ENCODE measurements around the gene PSPN. TPM values are rescaled to one million over a fixed set of nuclear protein-coding genes. Genes with fewer than 3 reads are reported as not detected.

PSPN gene
- total and polyA plus RNA-seq, 2 of the 13 experiments (the other 11 are each of a cell fraction or from before 2014, with no cell fraction given) = 0.69 to 1.1 TPM

DNA sequence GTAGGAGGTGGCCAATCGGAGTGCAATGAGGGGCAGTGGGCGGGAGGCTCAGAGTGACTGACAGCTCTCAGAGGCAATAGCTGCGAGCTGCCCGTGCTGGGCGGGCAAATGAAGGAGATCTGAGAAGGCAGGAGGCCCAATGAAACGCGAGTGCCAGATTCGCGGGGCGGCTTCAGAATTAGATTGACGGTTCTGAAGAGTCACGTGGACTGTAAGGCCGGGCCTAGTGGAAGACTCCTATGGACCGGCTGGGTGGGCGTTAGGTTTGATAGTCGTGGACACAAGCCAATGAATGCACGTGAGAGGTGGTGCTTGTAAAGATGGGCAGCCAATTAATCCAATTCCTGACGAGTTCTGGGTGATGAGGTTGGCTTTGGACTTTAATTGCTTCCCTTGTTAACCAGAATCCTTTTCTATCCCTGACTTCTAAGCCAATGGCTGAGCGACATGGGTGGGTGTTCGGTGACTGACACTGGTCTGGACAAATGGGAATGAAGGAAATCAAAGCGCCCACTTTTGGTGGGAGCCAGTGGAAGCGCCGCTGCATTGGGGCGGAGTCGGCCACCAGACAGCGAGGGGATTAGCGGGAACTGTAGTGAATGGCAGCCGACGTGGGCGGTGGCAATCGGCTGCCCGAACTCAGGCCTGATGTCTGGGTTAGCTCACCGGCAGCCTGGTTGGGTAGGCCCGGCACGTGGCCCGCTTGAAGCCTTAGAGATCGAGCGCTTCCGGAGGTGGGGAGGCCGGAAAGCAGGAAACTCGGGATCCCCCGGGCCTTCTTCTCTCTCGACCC, 49.4 kb upstream of the PSPN start (continued):
- TF ChIP-seq, protein P1, sequence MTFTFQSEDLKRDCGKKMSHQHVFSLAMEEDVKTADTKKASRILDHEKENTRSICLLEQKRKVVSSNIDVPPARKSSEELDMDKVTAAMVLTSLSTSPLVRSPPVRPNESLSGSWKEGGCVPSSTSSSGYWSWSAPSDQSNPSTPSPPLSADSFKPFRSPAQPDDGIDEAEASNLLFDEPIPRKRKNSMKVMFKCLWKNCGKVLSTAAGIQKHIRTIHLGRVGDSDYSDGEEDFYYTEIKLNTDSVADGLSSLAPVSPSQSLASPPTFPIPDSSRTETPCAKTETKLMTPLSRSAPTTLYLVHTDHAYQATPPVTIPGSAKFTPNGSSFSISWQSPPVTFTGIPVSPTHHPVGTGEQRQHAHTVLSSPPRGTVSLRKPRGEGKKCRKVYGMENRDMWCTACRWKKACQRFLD (CRISPR knock-in tag; IDR thresholded peaks at IDR 0.05; ENCODE audit: borderline replicate concordance) = 0 out of 2 replicates have a peak, but pooled peaks have one; percentile 20
- TF ChIP-seq ZNF230 (CRISPR knock-in tag; IDR thresholded peaks at IDR 0.05) (no peak; the same call in 1 of the 2 replicates), NFIB (CRISPR knock-in tag; IDR thresholded peaks at IDR 0.05; ENCODE audit: borderline replicate concordance) (no peak), TARDBP (CRISPR knock-in tag; IDR thresholded peaks at IDR 0.05) (no peak), MBD4 (IDR thresholded peaks at IDR 0.05; ENCODE audit: borderline replicate concordance, low read length) (no peak), ZSCAN9 (CRISPR knock-in tag; IDR thresholded peaks at IDR 0.05; ENCODE audit: borderline replicate concordance) (no peak), TOE1 (CRISPR knock-in tag; IDR thresholded peaks at IDR 0.05) (no peak), DMAP1 (CRISPR knock-in tag; IDR thresholded peaks at IDR 0.05) (no peak; the same call in 1 of the 2 replicates), MTF1 (CRISPR knock-in tag; IDR thresholded peaks at IDR 0.05) (no peak), ZNF441 (CRISPR knock-in tag; IDR thresholded peaks at IDR 0.05; ENCODE audit: borderline replicate concordance) (no peak), CREM (IDR thresholded peaks at IDR 0.05) (peak; percentile 85), CREM (CRISPR knock-in tag; IDR thresholded peaks at IDR 0.05) (no peak), ARHGAP35 (CRISPR knock-in tag; IDR thresholded peaks at IDR 0.05; ENCODE audit: borderline replicate concordance) (no peak), MED13 (CRISPR knock-in tag; IDR thresholded peaks at IDR 0.05) (no peak; the same call in 1 of the 2 replicates), ZNF747 (CRISPR knock-in tag; IDR thresholded peaks at IDR 0.05; ENCODE audit: borderline replicate concordance) (no peak), NFYC (CRISPR knock-in tag; IDR thresholded peaks at IDR 0.05) (peak; percentile 90), BCL6 (CRISPR knock-in tag; IDR thresholded peaks at IDR 0.05) (0 out of 2 replicates have a peak, but pooled peaks have one; percentile 16)
- TF ChIP-seq, protein P2, sequence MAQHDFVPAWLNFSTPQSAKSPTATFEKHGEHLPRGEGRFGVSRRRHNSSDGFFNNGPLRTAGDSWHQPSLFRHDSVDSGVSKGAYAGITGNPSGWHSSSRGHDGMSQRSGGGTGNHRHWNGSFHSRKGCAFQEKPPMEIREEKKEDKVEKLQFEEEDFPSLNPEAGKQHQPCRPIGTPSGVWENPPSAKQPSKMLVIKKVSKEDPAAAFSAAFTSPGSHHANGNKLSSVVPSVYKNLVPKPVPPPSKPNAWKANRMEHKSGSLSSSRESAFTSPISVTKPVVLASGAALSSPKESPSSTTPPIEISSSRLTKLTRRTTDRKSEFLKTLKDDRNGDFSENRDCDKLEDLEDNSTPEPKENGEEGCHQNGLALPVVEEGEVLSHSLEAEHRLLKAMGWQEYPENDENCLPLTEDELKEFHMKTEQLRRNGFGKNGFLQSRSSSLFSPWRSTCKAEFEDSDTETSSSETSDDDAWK (CRISPR knock-in tag; IDR thresholded peaks at IDR 0.05) = no peak
- TF ChIP-seq, protein P3, sequence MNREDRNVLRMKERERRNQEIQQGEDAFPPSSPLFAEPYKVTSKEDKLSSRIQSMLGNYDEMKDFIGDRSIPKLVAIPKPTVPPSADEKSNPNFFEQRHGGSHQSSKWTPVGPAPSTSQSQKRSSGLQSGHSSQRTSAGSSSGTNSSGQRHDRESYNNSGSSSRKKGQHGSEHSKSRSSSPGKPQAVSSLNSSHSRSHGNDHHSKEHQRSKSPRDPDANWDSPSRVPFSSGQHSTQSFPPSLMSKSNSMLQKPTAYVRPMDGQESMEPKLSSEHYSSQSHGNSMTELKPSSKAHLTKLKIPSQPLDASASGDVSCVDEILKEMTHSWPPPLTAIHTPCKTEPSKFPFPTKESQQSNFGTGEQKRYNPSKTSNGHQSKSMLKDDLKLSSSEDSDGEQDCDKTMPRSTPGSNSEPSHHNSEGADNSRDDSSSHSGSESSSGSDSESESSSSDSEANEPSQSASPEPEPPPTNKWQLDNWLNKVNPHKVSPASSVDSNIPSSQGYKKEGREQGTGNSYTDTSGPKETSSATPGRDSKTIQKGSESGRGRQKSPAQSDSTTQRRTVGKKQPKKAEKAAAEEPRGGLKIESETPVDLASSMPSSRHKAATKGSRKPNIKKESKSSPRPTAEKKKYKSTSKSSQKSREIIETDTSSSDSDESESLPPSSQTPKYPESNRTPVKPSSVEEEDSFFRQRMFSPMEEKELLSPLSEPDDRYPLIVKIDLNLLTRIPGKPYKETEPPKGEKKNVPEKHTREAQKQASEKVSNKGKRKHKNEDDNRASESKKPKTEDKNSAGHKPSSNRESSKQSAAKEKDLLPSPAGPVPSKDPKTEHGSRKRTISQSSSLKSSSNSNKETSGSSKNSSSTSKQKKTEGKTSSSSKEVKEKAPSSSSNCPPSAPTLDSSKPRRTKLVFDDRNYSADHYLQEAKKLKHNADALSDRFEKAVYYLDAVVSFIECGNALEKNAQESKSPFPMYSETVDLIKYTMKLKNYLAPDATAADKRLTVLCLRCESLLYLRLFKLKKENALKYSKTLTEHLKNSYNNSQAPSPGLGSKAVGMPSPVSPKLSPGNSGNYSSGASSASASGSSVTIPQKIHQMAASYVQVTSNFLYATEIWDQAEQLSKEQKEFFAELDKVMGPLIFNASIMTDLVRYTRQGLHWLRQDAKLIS (CRISPR knock-in tag; IDR thresholded peaks at IDR 0.05) = no peak
- TF ChIP-seq, protein P4, sequence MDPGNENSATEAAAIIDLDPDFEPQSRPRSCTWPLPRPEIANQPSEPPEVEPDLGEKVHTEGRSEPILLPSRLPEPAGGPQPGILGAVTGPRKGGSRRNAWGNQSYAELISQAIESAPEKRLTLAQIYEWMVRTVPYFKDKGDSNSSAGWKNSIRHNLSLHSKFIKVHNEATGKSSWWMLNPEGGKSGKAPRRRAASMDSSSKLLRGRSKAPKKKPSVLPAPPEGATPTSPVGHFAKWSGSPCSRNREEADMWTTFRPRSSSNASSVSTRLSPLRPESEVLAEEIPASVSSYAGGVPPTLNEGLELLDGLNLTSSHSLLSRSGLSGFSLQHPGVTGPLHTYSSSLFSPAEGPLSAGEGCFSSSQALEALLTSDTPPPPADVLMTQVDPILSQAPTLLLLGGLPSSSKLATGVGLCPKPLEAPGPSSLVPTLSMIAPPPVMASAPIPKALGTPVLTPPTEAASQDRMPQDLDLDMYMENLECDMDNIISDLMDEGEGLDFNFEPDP (CRISPR knock-in tag; conservative IDR thresholded peaks at IDR 0.05) = no peak

All from HepG2 (cell line).